IMR-90 (cell line): ENCODE measurements around the gene TTC31. TPM values are rescaled to one million over a fixed set of nuclear protein-coding genes. Genes with fewer than 3 reads are reported as not detected.

Experiments
- ATAC-seq: fragments of 200-7000 bp; cut with Tn5 transposase; 2 replicates; pipeline ENCODE4 v1.9.1; 2020; ENCODE audit warnings: low read depth, mild to moderate bottlenecking, moderate library complexity
- BruUV-seq: library from RNA; stranded (reverse); fragments of 400-500 nt; replicated peaks from 2 replicates; lab custom pipeline; 2021; lab: Mats Ljungman, UMichigan
- CTCF ChIA-PET: fragments of 300-600 bp; formaldehyde crosslinking; extraction: SDS; loops from one replicate; lab custom pipeline; 2021; ENCODE audit warnings: antibody characterized with exemption; lab: Yijun Ruan, JAX
- POLR2A ChIA-PET: fragments of 300-600 bp; sonication (Branson Sonifier 250); formaldehyde crosslinking; loops from one replicate; lab custom pipeline; 2022; ENCODE audit warnings: antibody characterized with exemption; ENCODE audit not compliant: unreplicated experiment; lab: Charles Lee
- DNase-seq: peaks from one replicate; pipeline ENCODE4 v3.0.0; 2013
- H2AFZ ChIP-seq: replicated peaks from 2 replicates; pipeline ENCODE3; 2013; ENCODE audit warnings: low read length, mild to moderate bottlenecking; ENCODE audit not compliant: poor library complexity
- H2AK5ac ChIP-seq: 2 replicates; pipeline ENCODE4 v1.6.1; 2013; ENCODE audit warnings: low read depth, low read length, inconsistent platforms
- H2AK9ac ChIP-seq: replicated peaks from 2 replicates; pipeline ENCODE3; 2013; ENCODE audit warnings: mild to moderate bottlenecking, low read depth, low read length, moderate library complexity; ENCODE audit not compliant: poor library complexity
- H2BK120ac ChIP-seq: 2 replicates; pipeline ENCODE4 v1.6.1; 2013; ENCODE audit warnings: low read depth, low read length, inconsistent platforms
- H2BK15ac ChIP-seq: 3 replicates; pipeline ENCODE4 v1.6.1; 2013; ENCODE audit warnings: low read depth, low read length, inconsistent platforms
- H2BK20ac ChIP-seq: 2 replicates; pipeline ENCODE4 v1.6.1; 2013; ENCODE audit warnings: low read depth, mild to moderate bottlenecking, inconsistent platforms, low read length, moderate library complexity
- H2BK5ac ChIP-seq: 2 replicates; pipeline ENCODE4 v1.6.1; 2013; ENCODE audit warnings: mild to moderate bottlenecking, low read depth, low read length, inconsistent platforms; ENCODE audit not compliant: poor library complexity, severe bottlenecking
- H3K14ac ChIP-seq: replicated peaks from 2 replicates; pipeline ENCODE4 v1.6.1; 2013; ENCODE audit warnings: low read depth, low read length, inconsistent platforms
- H3K18ac ChIP-seq: 2 replicates; pipeline ENCODE4 v1.6.1; 2013; ENCODE audit warnings: low read depth, low read length, control low read depth
- H3K23ac ChIP-seq: 2 replicates; pipeline ENCODE4 v1.6.1; 2013; ENCODE audit warnings: low read depth, low read length, inconsistent platforms
- H3K27ac ChIP-seq: 2 replicates; pipeline ENCODE4 v1.5.1; 2013; ENCODE audit warnings: mild to moderate bottlenecking, control low read depth, low read length; ENCODE audit not compliant: insufficient read depth
- H3K27me3 ChIP-seq: 2 replicates; pipeline ENCODE4 v1.6.1; 2013; ENCODE audit warnings: low read length; ENCODE audit not compliant: control insufficient read depth, insufficient read depth
- H3K36me3 ChIP-seq: 2 replicates; pipeline ENCODE4 v1.6.1; 2013; ENCODE audit warnings: low read length, mixed read lengths; ENCODE audit not compliant: control insufficient read depth, insufficient read depth
- H3K4ac ChIP-seq: 2 replicates; pipeline ENCODE4 v1.6.1; 2013; ENCODE audit warnings: low read depth, low read length, inconsistent platforms
- H3K4me1 ChIP-seq: 2 replicates; pipeline ENCODE4 v1.6.1; 2013; ENCODE audit warnings: low read length, mixed read lengths; ENCODE audit not compliant: control insufficient read depth, insufficient read depth
- H3K4me2 ChIP-seq: 2 replicates; pipeline ENCODE4 v1.6.1; 2013; ENCODE audit warnings: low read depth, mild to moderate bottlenecking, control low read depth, low read length, moderate library complexity
- H3K4me3 ChIP-seq: 2 replicates; pipeline ENCODE4 v1.5.1; 2013; ENCODE audit warnings: low read depth, mild to moderate bottlenecking, control low read depth, low read length, moderate library complexity; ENCODE audit not compliant: insufficient read depth
- H3K56ac ChIP-seq: 2 replicates; pipeline ENCODE4 v1.6.1; 2013; ENCODE audit warnings: low read length, inconsistent platforms; ENCODE audit not compliant: insufficient read depth; ENCODE audit errors: extremely low read depth
- H3K79me1 ChIP-seq, 2 experiments: 2 replicates each; pipeline ENCODE4 v1.6.1; 2013; ENCODE audit warnings: low read length in 2 of 2, inconsistent platforms in 1 of 2, low read depth in 1 of 2
- H3K9ac ChIP-seq: 2 replicates; pipeline ENCODE4 v1.6.1; 2013; ENCODE audit warnings: low read depth, low read length, control low read depth
- H3K9me1 ChIP-seq: 2 replicates; pipeline ENCODE4 v1.6.1; 2013; ENCODE audit warnings: low read length, inconsistent platforms; ENCODE audit not compliant: insufficient read depth
- H3K9me3 ChIP-seq: 2 replicates; pipeline ENCODE4 v1.6.1; 2013; ENCODE audit warnings: low read length; ENCODE audit not compliant: control insufficient read depth, insufficient read depth
- H4K20me1 ChIP-seq: 2 replicates; pipeline ENCODE4 v1.6.1; 2013; ENCODE audit warnings: low read length, inconsistent platforms; ENCODE audit not compliant: insufficient read depth
- H4K5ac ChIP-seq: 2 replicates; pipeline ENCODE4 v1.6.1; 2013; ENCODE audit warnings: mild to moderate bottlenecking, low read depth, low read length, control low read depth
- H4K8ac ChIP-seq, 2 experiments: 2 replicates each; pipeline ENCODE4 v1.6.1; 2013; ENCODE audit warnings: low read depth in 2 of 2, low read length in 2 of 2, control low read depth in 1 of 2, inconsistent platforms in 1 of 2
- H4K91ac ChIP-seq: 2 replicates; pipeline ENCODE4 v1.6.1; 2013; ENCODE audit warnings: low read depth, low read length, inconsistent platforms; ENCODE audit not compliant: insufficient read depth
- BHLHE40 ChIP-seq: fragments of 150-350 bp; IDR thresholded peaks from 2 replicates; pipeline ENCODE4 v1.6.1; 2016; ENCODE audit warnings: mild to moderate bottlenecking, low read depth, low read length
- CEBPB ChIP-seq: IDR thresholded peaks from 2 replicates; pipeline ENCODE4 v1.6.1; 2012; ENCODE audit warnings: low read depth, low read length, improper control_type of control experiment
- MXI1 ChIP-seq: IDR thresholded peaks from 2 replicates; pipeline ENCODE4 v1.6.1; 2012; ENCODE audit warnings: low read depth, mild to moderate bottlenecking, low read length, moderate library complexity, borderline replicate concordance
- WGBS, 2 experiments: methylation state at CpG; one replicate each; pipeline versions ENCODE4 v1.1.5 to v1.1.7; 2013; ENCODE audit warnings: missing lambda C conversion rate in 2 of 2; ENCODE audit not compliant: insufficient read length in 1 of 2; ENCODE audit errors: extremely low coverage in 2 of 2; 5-methylcytosine and 5-hydroxymethylcytosine counted together
- dilution Hi-C: fragments of 300-500 bp; cut with HindIII; formaldehyde crosslinking; loops from one replicate; pipeline ENCODE4 v1.14.3; 2018; ENCODE audit warnings: low sequenced_read_pairs; ENCODE audit not compliant: unreplicated experiment
- in situ Hi-C: fragments of 300-500 bp; cut with MboI; formaldehyde crosslinking; loops from 3 replicates; pipeline ENCODE4 v1.14.3; 2019; ENCODE audit warnings: low sequenced_read_pairs, inconsistent platforms, mixed read lengths
- intact Hi-C: fragments of 100-400 bp; cut with micrococcal nuclease; formaldehyde crosslinking; loops from 2 replicates; pipeline ENCODE4 v1.10.0; 2022
- polyA plus RNA-seq, 3 experiments: library from polyadenylated mRNA; depleted of rRNA; stranded (reverse); fragments of >200 nt; gene quantifications; 2 replicates each; pipeline ENCODE4 v1.2.3, GENCODE V29; 2012; ENCODE audit warnings: low replicate concordance in 1 of 3
- total RNA-seq: library from RNA; depleted of rRNA; stranded (reverse); fragments of >200 nt; gene quantifications from 2 replicates; pipeline ENCODE4 v1.2.3, GENCODE V29; 2012
- TF ChIP-seq, protein P1 (sequence below): conservative IDR thresholded peaks from 2 replicates; pipeline ENCODE4 v1.5.1; 2012; ENCODE audit warnings: mild to moderate bottlenecking, low read depth, low read length, improper control_type of control experiment
- TF ChIP-seq, protein P2 (sequence below): fragments of 150-350 bp; IDR thresholded peaks from 2 replicates; pipeline ENCODE4 v1.6.1; 2017; ENCODE audit warnings: mild to moderate bottlenecking, antibody characterized with exemption, low read length, low read depth

Gene TTC31
- total and polyA plus RNA-seq, 2 of the 4 experiments (the other 2 are of a cell fraction) = 6.3 to 18.8 TPM

DNA sequence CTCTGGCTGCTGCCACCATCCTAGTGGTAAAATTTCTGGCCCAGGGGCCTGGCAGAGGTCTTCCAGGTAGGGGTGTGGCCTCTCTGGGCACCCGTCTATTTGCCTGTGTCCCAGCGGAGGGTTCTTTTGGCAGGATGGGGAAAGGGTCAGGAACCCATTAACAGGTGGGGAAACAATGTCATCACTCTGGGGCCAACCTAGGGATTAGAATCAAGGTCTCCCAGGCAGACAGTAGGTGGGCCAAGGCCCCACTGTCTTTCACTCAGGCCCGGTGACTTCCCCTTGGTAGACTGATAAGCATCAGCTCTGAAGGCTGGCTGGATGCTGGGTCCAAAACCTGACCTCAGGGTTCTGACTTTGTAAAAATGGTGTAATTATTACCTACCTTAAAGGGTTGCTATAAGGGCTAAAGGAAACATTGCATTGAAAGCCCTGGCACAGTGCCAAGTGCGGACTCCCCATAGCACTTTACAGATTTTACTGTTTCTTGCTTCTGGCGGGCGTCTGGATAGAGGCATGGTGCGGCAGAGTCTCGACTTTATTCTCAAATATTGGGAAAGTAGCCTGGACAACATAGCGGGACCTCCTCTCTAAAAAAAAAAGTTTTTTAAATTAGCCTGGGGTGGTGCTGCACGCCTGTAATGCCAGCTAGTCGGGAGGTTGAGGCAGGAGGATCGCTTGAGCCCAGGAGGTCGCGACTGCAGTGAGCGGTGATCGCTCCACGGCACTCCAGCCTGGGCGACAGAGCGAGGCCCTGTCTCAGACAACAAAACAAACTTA is 14.3 kb downstream of the TTC31 start (continued):
- no peak for TF ChIP-seq BHLHE40

DNA sequence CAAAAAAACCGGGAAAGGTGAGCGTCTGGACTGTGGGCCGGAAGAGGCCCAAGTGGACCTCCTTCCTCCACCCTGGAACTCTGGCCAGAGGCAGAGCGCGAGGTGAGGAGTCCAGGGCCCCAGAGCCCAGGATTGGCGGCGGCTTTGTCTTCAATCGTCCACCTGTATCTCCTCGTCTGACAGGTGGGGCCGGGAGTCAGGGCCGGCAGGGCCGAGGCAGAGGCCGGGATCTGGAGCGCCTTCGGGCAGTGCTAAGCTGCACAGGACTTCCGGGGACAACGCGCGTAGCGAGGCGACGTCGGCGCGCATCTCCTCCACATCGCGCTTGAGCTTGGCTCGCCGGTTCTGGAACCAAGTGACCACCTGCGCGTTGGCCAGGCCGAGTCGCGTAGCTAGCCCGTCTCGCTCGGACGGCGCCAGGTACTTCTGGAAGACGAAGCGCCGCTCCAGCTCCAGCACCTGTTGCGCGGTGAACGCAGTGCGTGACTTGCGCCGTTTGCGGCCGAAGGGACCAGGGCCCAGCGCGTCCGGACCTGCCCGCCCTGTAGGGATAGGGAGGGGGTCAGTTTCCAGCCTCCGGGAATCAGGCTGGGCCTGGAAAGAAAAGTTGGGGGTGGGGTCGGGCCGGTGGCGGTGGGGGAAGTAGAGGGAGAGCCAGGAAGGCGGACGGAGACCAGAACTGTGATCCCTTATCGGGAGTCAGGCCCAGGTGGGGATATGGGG is 15.1 kb downstream of the TTC31 start:
- Histone ChIP-seq H3K4ac (no peak overlapping the region), H3K23ac (no peak overlapping the region), H4K20me1 (no peaks in the 10 kb centered on the region), H2BK120ac (no peak overlapping the region), H3K4me3 (no peak overlapping the region), H3K18ac (no peak overlapping the region), H4K91ac (no peak overlapping the region), H3K9ac (no peak overlapping the region), H2BK20ac (no peak overlapping the region; the same call in 1 of the 2 replicates), H3K27me3 (peaks cover 38% of the 10 kb centered on the region), H3K14ac (no peak overlapping the region), H3K79me1 (peaks cover 0 to 12% of the 10 kb centered on the region in 2 experiments; a peak in 1 of 4 replicates), H4K8ac (no peak overlapping the region; a peak in 1 of 4 replicates), H2BK15ac (no peak overlapping the region), H3K9me3 (no peaks in the 10 kb centered on the region), H2AK9ac (no peak overlapping the region), H2AK5ac (no peak overlapping the region), H2BK5ac (no peak overlapping the region), H3K27ac (no peak overlapping the region), H3K4me2 (peak overlapping the region; percentile 74), H2AFZ (peak overlapping the region; percentile 76), H4K5ac (no peak overlapping the region), H3K56ac (no peak overlapping the region), H3K36me3 (peaks cover 10% of the 10 kb centered on the region; the same call in 1 of the 2 replicates), H3K4me1 (peaks cover 9% of the 10 kb centered on the region; the same call in 1 of the 2 replicates), H3K9me1 (no peaks in the 10 kb centered on the region)
- TF ChIP-seq, protein P1, sequence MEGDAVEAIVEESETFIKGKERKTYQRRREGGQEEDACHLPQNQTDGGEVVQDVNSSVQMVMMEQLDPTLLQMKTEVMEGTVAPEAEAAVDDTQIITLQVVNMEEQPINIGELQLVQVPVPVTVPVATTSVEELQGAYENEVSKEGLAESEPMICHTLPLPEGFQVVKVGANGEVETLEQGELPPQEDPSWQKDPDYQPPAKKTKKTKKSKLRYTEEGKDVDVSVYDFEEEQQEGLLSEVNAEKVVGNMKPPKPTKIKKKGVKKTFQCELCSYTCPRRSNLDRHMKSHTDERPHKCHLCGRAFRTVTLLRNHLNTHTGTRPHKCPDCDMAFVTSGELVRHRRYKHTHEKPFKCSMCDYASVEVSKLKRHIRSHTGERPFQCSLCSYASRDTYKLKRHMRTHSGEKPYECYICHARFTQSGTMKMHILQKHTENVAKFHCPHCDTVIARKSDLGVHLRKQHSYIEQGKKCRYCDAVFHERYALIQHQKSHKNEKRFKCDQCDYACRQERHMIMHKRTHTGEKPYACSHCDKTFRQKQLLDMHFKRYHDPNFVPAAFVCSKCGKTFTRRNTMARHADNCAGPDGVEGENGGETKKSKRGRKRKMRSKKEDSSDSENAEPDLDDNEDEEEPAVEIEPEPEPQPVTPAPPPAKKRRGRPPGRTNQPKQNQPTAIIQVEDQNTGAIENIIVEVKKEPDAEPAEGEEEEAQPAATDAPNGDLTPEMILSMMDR = no peak
- no peak for TF ChIP-seq MXI1
- TF ChIP-seq CEBPB = no peak
- TF ChIP-seq, protein P2, sequence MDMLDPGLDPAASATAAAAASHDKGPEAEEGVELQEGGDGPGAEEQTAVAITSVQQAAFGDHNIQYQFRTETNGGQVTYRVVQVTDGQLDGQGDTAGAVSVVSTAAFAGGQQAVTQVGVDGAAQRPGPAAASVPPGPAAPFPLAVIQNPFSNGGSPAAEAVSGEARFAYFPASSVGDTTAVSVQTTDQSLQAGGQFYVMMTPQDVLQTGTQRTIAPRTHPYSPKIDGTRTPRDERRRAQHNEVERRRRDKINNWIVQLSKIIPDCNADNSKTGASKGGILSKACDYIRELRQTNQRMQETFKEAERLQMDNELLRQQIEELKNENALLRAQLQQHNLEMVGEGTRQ = no peak
- POLR2A ChIA-PET = no interaction called here
- dilution Hi-C loops = no loop called here
- in situ Hi-C loops = loop anchor here (25.0 kb wide), 1 partner anchor 364 kb away; no protein-coding TSS in a partner anchor
- no TSS peak for BruUV-seq
- intact Hi-C loops = no loop called here
- DNase-seq (no peak), ATAC-seq (no peak)
- 10% methylated on average over 33 of the region's 61 CpGs; no CpG with 5 or more reads in 1 of the 2 experiments for WGBS, 2 experiments
- CTCF ChIA-PET = no interaction called here
